Measurements from ENCODE around the gene ITGA11. TPM values are rescaled to one million over a fixed set of nuclear protein-coding genes. Genes with fewer than 3 reads are reported as not detected.

Gene ITGA11
- total RNA-seq, 1 donor from 2014 or later, result 193 TPM

DNA sequence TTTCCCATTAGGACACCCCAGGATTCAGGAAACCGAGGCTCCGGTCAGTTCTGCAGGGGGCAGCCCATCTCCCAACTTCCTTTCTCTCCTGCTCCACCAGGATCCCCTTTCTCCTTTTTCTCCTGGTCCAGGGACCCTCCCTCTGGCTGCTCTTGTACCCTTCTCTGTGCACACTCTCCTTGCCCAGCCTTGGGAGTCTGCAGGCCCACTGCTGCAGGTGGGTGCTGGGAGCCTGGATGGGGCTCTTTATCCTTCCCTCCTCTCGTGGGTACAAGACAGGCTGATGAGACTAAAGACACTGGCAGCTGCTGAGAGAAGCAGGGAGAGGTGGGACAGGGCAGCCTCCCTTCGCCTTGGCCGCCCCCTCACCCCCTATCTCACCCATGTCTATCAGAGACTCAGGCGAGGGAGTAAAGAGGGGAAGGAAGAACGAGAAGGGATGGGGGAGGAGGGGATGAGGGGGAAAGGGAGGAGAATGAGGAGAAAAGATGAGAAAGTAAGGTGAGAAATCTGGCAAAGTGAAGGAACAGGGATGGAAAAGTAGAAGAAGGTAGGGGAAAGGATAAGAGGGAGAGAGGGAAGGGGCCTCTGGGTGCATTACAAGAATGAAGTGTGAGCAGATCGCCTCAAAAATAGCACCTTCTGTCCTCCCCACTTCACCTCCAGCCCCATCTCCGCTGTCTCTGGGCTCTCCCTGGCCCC is 45.2 kb downstream of the ITGA11 start:
- no peak overlapping the region for H3K4me3 Mint-ChIP-seq (ENCODE audit: unreplicated experiment)
- Histone ChIP-seq H3K4me2 (ENCODE audit: low read length) (no peak overlapping the region), H3K4me1 (ENCODE audit: insufficient read depth, low read length) (peaks cover 51% of the 10 kb centered on the region), H3K27ac (ENCODE audit: low read depth, low read length) (no peak overlapping the region), H2AFZ (ENCODE audit: low read depth, low read length) (no peak overlapping the region), H3K9ac (ENCODE audit: low read length) (no peak overlapping the region), H3K79me2 (ENCODE audit: insufficient read depth, low read length) (peaks cover 56% of the 10 kb centered on the region), H3K4me3 (ENCODE audit: insufficient read depth, low read depth, low read length) (no peak overlapping the region), H3K9me3 (ENCODE audit: insufficient read depth, low read depth, low read length) (no peaks in the 10 kb centered on the region), H3K27me3 (ENCODE audit: insufficient read depth, low read length) (no peaks in the 10 kb centered on the region), H4K20me1 (ENCODE audit: insufficient read depth, low read length) (peaks cover 10% of the 10 kb centered on the region), H3K36me3 (ENCODE audit: insufficient read depth, low read length) (no peaks in the 10 kb centered on the region)
- H3K4me1 Mint-ChIP-seq (ENCODE audit: low read depth, unreplicated experiment), result peaks cover 47% of the 10 kb centered on the region
- FAIRE-seq, result no peak
- H3K9me3 Mint-ChIP-seq (ENCODE audit: unreplicated experiment), result peaks cover 7% of the 10 kb centered on the region
- peaks cover 35% of the 10 kb centered on the region for H3K36me3 Mint-ChIP-seq (ENCODE audit: low read depth, unreplicated experiment)
- TF ChIP-seq, protein P1, sequence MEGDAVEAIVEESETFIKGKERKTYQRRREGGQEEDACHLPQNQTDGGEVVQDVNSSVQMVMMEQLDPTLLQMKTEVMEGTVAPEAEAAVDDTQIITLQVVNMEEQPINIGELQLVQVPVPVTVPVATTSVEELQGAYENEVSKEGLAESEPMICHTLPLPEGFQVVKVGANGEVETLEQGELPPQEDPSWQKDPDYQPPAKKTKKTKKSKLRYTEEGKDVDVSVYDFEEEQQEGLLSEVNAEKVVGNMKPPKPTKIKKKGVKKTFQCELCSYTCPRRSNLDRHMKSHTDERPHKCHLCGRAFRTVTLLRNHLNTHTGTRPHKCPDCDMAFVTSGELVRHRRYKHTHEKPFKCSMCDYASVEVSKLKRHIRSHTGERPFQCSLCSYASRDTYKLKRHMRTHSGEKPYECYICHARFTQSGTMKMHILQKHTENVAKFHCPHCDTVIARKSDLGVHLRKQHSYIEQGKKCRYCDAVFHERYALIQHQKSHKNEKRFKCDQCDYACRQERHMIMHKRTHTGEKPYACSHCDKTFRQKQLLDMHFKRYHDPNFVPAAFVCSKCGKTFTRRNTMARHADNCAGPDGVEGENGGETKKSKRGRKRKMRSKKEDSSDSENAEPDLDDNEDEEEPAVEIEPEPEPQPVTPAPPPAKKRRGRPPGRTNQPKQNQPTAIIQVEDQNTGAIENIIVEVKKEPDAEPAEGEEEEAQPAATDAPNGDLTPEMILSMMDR (IDR thresholded peaks at IDR 0.05; ENCODE audit: insufficient read depth, low read depth, low read length), result no peak
- no peak for TF ChIP-seq EZH2 (IDR thresholded peaks at IDR 0.05; ENCODE audit: insufficient read depth, low read length)
- H3K27ac Mint-ChIP-seq (ENCODE audit: unreplicated experiment), result no peak overlapping the region
- no peak for DNase-seq (ENCODE audit: low read depth)
- peaks cover 2% of the 10 kb centered on the region for H3K27me3 Mint-ChIP-seq (ENCODE audit: low read depth, unreplicated experiment)

DNA sequence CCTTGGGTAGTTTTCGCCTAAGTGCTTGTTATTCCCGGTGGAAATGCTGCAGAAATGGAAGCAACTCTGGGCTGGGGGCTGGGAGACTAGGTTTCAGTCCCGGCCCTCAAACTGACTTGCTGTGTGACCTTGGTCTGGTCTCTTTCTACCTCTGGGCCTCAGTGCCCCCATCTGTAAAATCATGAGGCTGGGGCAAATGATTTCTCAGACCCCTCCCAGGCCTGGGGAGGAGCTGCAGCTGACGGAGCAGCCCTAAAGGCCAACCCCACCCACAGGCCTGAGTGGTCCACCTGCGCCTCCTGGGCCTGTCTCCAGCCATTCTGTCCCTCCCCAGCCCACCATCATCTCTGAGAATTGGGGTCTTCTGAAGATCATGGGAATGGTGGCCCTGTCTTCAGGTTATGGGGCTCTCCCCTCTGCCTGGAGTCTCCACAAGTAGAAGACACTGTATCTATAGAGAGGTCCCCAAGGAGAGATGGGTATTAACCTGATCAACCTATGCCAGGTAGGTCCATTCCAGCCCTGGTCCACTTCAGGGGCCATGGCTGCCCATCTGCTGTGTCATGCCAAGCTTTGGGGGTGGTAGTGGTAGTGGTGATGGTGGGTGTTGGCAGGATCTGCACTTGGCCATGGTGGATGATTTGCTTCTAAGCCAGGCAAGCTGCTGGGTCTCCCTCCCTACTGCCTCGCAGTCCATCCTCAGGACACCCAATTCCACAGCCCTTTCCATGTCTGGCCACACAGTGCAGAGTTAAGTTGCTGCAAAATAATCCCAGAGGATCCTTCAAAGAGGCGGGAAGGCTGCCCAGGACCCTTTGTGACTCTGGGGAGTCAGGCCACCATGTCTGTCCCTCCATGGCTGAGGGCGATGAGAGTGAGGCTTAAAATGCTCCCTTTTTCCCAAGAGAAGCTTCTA is 46.0 kb downstream of the ITGA11 start:
- H3K36me3 ChIP-seq (ENCODE audit: insufficient read depth, low read length), result no peaks in the 10 kb centered on the region
- H3K9me3 ChIP-seq (ENCODE audit: insufficient read depth, low read depth, low read length), result no peaks in the 10 kb centered on the region
- Mint-ChIP-seq H3K27ac (ENCODE audit: unreplicated experiment) (peak overlapping the region; percentile 14), H3K9me3 (ENCODE audit: unreplicated experiment) (peaks cover 3% of the 10 kb centered on the region), H3K27me3 (ENCODE audit: low read depth, unreplicated experiment) (peaks cover 2% of the 10 kb centered on the region), H3K36me3 (ENCODE audit: low read depth, unreplicated experiment) (peaks cover 31% of the 10 kb centered on the region), H3K4me1 (ENCODE audit: low read depth, unreplicated experiment) (peaks cover 43% of the 10 kb centered on the region), H3K4me3 (ENCODE audit: unreplicated experiment) (no peak overlapping the region)
- H4K20me1 ChIP-seq (ENCODE audit: insufficient read depth, low read length), result peaks cover 4% of the 10 kb centered on the region
- DNase-seq (ENCODE audit: low read depth), result no peak
- no peak overlapping the region for H2AFZ ChIP-seq (ENCODE audit: low read depth, low read length)
- TF ChIP-seq, protein P1 (IDR thresholded peaks at IDR 0.05; ENCODE audit: insufficient read depth, low read depth, low read length), result no peak
- TF ChIP-seq EZH2 (IDR thresholded peaks at IDR 0.05; ENCODE audit: insufficient read depth, low read length), result no peak
- no peak overlapping the region for H3K4me3 ChIP-seq (ENCODE audit: insufficient read depth, low read depth, low read length)
- H3K9ac ChIP-seq (ENCODE audit: low read length), result no peak overlapping the region
- peaks cover 50% of the 10 kb centered on the region for H3K79me2 ChIP-seq (ENCODE audit: insufficient read depth, low read length)
- H3K27ac ChIP-seq (ENCODE audit: low read depth, low read length), result no peak overlapping the region
- H3K4me2 ChIP-seq (ENCODE audit: low read length), result no peak overlapping the region
- peaks cover 46% of the 10 kb centered on the region for H3K4me1 ChIP-seq (ENCODE audit: insufficient read depth, low read length)
- FAIRE-seq, result no peak
- no peaks in the 10 kb centered on the region for H3K27me3 ChIP-seq (ENCODE audit: insufficient read depth, low read length)
